Activated CD4-positive, alpha-beta T cell treated with anti-CD3 and anti-CD28 coated beads for 48 hours (primary cell): ENCODE results near the gene ZNF451.
"Not testable (repeated sequence)": the region's sequence is repeated elsewhere in the genome, so short reads cannot be mapped to it uniquely, and the experiment has no call there.

ENCODE experiments used
- DNase-seq: peaks from one replicate; pipeline ENCODE4 v3.0.0-alpha.2; 2020

ZNF451 gene

GRCh38 chr6:57091375-57091774 is 1.4 kb downstream of the ZNF451 start:
- DNase-seq: not testable (repeated sequence)

DNA sequence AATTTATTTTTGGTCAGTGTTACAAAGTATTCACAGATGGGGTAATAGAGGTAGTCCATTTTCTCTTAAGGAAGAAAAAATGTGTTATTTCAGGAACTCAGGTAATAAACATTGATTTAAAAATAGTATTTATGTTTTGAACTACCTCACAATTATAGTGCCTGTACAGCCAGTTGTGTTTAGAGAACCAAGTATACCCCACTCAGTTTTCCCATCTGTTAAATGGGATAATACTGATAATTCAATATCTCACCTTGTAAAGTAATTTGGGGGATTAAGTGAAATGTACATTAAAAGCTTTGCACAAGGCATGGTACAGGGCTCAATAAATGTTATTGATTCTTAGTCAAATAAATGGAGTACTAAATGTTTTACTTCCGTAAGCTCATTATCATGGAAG is 4.7 kb downstream of the ZNF451 start:
- no peak for DNase-seq

DNA sequence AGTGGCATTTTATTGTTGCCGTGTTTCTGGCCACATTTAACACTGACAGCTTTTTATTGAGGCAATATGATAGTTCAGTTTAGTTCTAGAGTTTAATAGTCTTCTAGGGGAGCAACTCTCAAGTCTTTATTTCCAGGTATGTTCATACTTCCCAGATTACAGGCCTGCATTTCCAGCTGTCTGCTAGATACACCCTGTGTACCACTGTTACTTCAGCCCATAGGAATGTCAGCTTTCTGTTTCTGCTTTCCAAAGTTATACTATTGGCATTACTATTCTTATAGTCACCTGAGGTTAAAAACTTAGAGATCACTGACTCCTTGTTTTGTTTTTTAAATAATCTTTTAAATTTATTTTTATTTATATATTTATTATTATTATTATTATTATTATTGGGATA is 7.6 kb downstream of the ZNF451 start:
- no peak for DNase-seq

- DNase-seq: no peak
Observed at GRCh38 chr6:57102976-57103375, 13.0 kb downstream of the ZNF451 start.

- DNase-seq: no peak
Observed at GRCh38 chr6:57104336-57104735, 14.3 kb downstream of the ZNF451 start.

GRCh38 chr6:57106990-57107389 is 17.0 kb downstream of the ZNF451 start:
- no peak for DNase-seq

GRCh38 chr6:57108691-57109090 is 18.7 kb downstream of the ZNF451 start:
- no peak for DNase-seq

DNA sequence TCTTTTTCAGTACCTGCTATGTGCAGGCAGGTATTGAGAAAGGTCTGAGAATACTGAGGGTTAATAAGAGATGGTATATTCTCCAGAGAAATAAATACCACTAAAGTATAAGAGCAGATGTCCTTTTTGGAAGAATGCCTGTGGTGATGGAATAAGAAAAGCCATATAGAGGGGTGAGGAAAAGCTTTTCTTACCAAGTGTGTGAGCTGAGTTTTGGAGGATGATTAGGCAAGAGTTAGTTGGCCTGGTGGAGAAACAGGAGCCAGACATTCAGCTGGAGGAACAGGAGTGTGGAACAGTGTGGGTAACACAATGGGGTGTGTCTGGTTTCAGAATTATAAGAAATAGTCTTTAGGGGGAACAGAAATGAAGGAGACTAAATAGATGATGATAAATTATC is 19.9 kb downstream of the ZNF451 start:
- DNase-seq: no peak

DNA sequence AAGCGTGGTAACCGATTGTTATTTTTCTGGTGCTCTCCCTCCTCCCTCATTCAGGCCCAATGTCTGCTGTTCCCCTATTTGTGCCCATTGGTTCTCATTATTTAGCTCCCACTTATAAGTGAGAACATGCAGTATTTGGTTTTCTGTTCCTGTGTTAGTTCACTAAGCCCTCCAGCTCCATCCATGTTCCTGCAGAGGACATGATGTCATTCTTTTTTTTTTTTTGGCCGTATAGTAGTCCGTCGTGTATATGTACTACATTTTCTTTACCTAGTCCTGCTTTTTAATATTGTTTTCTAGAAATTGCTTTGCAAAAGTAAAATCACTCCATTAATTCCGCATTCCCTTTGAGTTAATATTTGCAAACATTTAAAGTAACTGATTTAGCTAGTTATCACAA is 23.1 kb downstream of the ZNF451 start:
- DNase-seq: no peak

- DNase-seq: no peak
Observed at GRCh38 chr6:57116776-57117175, 26.8 kb downstream of the ZNF451 start.

- DNase-seq: no peak
Observed at GRCh38 chr6:57117796-57118195, 27.8 kb downstream of the ZNF451 start.

- no peak for DNase-seq
Observed at GRCh38 chr6:57123111-57123510, 33.1 kb downstream of the ZNF451 start.

DNA sequence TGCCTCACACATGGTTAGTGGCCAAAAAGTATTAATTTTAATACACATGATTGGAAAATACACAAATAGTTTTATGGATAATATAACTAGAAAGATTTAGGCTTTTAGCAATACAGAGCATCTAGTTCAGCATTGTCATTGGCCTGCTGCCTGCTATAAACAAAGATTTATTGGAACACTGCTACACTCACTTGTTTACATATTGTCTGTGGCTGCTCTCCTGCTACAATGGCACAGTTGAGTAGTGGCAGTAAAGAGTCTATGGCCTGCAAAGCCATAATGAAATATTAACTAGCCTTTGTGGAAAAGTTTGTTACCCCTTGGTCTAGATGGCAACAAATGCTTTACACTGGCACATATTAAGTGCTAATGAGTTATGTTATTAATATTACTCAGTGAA is 37.8 kb downstream of the ZNF451 start:
- DNase-seq: no peak

DNA sequence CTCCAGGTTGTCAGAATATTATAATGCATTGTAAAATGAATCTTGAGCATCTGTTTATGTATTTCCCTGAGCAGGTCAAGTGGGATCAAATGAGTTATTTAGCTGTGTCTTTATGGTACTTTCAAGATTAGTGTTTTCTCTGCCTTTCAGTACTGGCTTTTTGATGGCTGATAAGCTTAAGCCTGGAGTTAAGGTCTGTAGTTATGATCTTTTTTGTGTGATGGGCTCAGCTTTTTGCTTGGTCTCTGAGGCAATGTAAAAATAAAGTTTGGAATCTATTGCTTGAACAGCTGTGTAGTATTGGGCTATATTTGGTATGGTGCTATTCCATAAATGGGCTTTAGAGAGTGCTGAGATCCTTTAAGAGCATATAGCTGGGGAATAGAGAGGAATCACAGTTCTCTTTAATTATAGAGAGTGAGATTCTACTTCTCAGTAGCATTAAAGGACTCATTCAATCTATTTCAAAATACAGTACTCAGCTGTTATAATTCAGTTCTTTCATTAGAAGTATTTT is 40.7 kb downstream of the ZNF451 start:
- DNase-seq: no peak

DNA sequence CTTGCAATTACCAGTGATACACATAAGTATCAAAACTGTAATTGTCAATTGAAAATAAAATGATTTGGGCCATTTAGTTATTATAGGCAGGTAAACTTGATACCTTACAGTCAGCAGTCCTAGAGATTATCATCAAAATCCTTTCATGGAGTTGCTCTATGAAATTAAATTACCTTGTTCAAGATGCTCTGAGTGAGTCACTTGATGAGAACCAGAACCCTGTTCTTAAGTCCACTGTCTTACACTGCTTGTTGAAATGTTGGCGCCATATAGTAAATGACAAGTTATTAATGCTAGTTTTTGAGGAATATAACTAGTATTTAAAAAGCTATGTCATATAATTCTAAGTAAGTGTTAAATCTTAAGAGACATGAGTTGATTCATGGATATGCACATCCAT is 45.0 kb downstream of the ZNF451 start:
- no peak for DNase-seq

DNA sequence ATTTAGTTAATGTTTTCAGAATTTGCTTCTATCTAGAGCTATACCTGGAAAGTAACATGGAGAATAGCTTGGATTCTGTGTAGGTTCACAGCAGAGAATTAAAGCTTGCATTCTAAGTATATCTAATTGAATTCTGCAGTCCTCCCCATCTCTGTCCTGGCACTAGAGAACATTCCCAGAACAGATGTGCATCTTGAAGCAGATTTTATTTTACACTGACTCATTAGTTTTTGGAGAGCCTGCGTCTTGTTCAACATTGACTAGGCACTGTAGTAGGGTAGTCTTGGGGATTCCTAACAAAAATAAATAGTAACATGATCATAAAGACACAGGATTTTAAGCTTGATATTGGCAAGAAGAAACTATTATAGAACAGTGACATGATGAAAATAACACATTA is 45.9 kb downstream of the ZNF451 start:
- no peak for DNase-seq

DNA sequence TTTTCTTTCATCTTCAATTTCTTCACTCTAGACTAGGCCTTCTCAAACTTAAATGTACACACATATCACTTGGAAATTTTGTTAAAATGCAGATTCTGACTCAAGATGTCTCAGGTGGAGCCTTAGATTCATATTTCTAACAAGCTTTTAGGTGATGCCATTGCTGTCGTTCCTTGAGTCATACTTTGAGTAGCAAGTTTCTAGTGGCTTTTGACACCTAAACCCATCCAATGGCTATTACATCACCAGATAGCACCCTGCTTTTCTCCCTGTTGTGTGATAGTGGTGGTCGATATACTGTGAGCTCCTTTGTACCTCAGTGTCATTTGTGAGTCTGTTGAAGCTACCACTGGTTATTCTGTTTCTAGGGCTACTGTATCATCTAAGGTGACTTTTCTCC is 47.4 kb downstream of the ZNF451 start:
- DNase-seq: no peak

DNA sequence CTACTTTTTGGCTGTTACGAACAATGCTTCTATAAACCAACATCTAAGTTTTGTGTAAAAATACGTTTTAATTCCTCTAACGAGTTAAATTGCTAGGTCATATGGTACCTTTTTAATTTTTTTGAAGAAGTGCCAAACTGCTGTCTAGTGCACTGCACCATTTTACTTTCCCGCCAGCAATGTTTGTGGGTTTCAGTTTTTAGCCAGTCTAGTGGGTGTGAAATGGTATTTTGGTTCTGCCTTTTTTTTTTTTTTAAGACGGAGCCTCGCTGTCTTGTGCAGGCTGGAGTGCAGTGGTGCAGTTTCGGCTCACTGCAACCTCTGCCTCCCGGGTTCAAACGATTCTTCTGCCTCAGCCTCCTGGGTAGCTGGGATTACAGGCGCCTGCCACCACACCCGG is 48.0 kb downstream of the ZNF451 start:
- no peak for DNase-seq

GRCh38 chr6:57141451-57142177 is 51.6 kb downstream of the ZNF451 start:
- no peak for DNase-seq

DNA sequence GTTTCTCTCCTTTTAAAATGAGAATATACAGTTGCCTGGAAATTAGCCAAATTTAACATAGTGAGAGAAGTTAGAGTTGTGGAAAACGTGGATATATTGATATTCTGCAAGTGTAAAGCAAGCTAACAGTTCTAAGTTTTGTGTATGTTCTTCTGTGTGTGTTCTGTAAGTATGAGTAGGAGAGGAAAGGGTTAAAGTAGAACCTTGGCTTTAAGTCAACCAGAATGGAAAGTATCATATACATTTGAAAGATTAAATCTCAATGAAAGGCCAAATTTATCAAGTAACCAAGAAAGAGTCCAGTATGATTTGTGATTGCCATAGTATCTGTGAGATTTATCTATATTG is 52.2 kb downstream of the ZNF451 start:
- DNase-seq: no peak

DNA sequence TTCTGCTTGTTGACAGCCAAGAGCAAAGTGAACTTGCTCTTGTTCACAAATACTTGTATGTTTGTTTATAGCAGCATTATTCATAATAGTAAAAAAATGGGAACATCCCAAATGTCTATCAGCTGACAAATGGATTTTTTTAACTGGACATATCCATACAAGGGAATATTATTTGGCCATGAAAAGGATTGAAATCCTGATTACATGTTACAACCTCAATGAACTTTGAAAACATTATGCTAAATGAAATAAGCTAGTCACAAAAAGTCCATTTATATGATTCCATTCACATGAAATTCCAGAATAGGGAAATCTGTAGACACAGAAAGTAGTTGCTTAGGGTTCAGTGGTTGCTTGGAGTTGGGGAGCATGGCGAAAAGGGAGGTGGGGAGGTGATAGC is 53.7 kb downstream of the ZNF451 start:
- DNase-seq: no peak

DNA sequence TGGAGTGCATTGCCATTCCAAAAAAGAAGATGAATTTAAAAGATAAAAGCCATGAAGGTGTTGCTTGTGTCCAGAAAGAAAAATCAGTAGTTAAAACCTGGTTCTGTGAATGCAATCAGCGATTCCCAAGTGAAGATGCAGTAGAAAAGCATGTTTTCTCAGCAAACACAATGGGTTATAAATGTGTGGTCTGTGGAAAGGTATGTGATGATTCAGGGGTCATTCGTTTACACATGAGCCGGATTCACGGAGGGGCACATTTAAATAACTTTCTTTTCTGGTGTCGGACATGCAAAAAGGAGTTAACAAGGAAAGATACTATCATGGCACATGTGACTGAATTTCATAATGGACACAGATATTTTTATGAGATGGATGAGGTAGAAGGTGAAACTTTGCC is 57.4 kb downstream of the ZNF451 start:
- no peak for DNase-seq

GRCh38 chr6:57147955-57148858 is 58.2 kb downstream of the ZNF451 start:
- peak; percentile 28 for DNase-seq

DNA sequence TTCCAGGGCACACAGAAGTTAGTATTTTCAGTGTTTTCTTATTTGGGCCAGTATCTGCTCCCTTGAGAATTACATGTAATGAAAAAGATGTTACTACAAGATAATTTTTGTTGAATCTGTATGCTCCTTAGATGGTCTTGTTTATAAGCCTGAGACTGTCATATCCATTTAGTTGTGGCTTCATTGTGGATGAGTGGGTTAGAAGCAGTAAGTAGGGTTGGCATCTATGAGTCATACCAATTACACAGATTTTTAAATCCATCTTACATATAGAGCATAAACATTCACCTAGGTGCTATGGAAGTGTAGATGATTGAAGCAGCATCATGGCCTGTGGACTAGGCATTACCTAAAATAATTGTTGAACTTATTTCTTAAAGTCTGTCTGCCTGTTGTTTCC is 68.7 kb downstream of the ZNF451 start:
- no peak for DNase-seq
